ENCODE data around the gene SLC34A3.

SLC34A3 gene

DNA sequence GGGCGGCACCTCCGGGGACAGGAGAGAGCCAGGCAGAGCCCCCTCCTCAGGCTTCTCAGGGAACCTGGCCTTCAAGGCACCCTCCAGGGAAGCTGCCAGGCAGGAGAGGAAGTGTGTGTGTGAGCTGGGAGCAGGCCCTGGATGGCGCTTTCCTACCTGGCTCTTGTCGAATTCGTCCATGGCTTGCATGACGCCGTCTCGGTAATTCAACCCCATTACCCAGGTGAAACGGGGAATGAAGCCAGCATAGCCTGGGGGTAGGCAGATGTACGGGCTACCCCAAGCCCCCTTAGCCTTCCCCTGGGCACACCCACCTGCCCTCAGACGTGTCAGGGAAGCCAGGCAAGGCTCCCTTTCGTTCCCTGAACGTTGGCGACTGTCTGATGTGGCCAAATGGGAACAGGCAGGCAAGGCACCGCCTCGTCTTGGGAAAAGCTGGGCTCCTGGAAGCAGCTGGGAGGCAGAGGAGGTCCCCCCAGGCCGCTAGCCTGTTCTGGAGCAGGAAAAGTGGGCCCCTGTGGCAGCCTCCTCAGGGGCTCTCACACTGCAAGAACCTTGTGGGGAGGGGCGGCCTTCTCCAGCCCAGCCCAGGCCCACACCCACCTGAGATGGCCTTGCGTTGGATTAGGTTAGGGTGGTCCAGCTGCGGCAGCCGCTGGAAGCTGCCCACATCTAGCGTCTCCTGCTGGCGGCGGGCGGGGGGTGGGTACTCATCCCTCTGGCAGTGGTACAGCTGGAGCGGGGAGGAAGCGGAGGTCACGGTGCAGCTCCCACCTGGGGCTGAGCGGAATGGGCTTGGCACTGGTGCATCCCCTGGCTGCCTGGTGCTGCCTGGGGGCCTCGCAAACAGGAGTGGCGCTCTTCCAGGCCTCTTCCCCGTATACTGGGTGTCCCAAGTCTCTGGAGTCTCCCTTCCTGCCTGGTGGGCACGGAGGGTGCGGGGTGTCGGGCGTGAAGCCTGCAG lies 14.1 kb downstream of the SLC34A3 start:
- DNase-seq (ENCODE audit: extremely low read depth, low read depth), result no peak

GRCh38 chr9:137245450-137246421 lies 15.0 kb downstream of the SLC34A3 start:
- no peak for TF ChIP-seq CTCF (IDR thresholded peaks at IDR 0.05; ENCODE audit: low read depth, low read length, missing control alignments)
- no peak for DNase-seq (ENCODE audit: extremely low read depth, low read depth)
- no peak overlapping the region for H3K4me3 ChIP-seq (replicated peaks; ENCODE audit: low read depth, low read length)

More for the DNA sequence above, 14.1 kb downstream of the SLC34A3 start:
- H3K4me3 ChIP-seq (replicated peaks; ENCODE audit: low read depth, low read length), result no peak overlapping the region
- no peak for TF ChIP-seq CTCF (IDR thresholded peaks at IDR 0.05; ENCODE audit: low read depth, low read length, missing control alignments)

DNA sequence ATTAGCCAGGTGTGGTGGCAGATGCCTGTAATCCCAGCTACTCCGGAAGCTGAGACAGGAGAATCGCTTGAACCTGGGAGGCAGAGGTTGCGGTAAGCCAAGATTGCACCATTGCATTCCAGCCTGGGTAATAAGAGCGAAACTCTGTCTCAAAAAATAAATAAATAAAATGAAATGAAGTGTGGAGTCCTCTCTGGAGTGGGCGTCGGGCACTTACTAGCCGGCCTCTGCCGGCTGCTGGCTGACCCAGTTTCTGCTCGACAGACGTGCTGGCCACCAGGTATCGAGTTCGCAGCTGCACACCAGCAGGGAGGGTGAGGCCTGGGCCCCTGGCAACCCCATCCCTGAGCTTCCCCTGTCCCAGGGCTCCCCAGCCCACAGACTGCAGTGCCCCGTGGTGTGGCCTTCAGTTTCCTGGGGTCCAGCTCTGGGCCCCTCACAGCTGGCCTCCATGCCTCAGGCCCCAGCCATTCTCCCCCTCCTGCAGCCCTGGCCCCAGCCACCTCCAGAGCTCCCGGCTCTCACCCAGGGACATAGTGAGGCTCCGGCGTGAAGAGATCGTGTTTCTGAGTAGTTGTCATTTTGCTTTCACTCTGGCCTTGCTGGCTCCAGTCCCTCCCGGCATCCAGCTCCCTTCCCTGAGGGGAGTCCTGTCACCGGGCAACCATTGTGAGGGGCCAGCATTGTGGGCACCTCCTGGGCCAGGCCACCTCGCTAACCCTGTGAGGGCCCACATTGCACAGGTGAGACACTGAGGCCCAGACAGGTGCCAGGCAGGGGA lies 16.6 kb downstream of the SLC34A3 start:
- no peak overlapping the region for H3K4me3 ChIP-seq (replicated peaks; ENCODE audit: low read depth, low read length)
- TF ChIP-seq CTCF (IDR thresholded peaks at IDR 0.05; ENCODE audit: low read depth, low read length, missing control alignments), result no peak
- no peak for DNase-seq (ENCODE audit: extremely low read depth, low read depth)

DNA sequence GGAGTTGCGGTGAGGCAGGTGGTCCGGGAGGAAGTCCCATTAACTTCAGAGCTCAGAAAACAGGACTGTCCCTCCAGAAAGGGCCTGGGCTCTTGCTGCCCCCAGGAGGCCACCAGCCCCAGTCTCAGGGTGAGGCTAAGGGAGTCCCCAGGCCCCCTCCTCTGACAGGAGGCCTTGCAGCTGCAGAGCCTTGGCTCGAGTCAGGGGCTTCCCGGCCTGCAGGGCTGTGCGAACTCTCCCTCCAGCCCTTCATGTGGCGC lies 17.1 kb downstream of the SLC34A3 start:
- TF ChIP-seq CTCF (IDR thresholded peaks at IDR 0.05; ENCODE audit: low read depth, low read length, missing control alignments), result no peak
- no peak for DNase-seq (ENCODE audit: extremely low read depth, low read depth)
- H3K4me3 ChIP-seq (replicated peaks; ENCODE audit: low read depth, low read length), result no peak overlapping the region

- no peak for TF ChIP-seq CTCF (IDR thresholded peaks at IDR 0.05; ENCODE audit: low read depth, low read length, missing control alignments)
- DNase-seq (ENCODE audit: extremely low read depth, low read depth), result no peak
- H3K4me3 ChIP-seq (replicated peaks; ENCODE audit: low read depth, low read length), result no peak overlapping the region
Observed at GRCh38 chr9:137250329-137251193, 19.9 kb downstream of the SLC34A3 start.

GRCh38 chr9:137251194-137251461 lies 20.4 kb downstream of the SLC34A3 start, which contains the start of gene STPG3:
TSS of gene STPG3 (plus strand) at chr9:137251286. CDS start at chr9:137251287, 1 bp downstream.
- no peak for TF ChIP-seq CTCF (IDR thresholded peaks at IDR 0.05; ENCODE audit: low read depth, low read length, missing control alignments)
- no peak for DNase-seq (ENCODE audit: extremely low read depth, low read depth)
- no peak within 1 kb of the TSS for H3K4me3 ChIP-seq (replicated peaks; ENCODE audit: low read depth, low read length)
